CD4-positive, alpha-beta memory T cell (primary cell): Measurements from ENCODE around the gene SWI5. TPM values are rescaled to one million over a fixed set of nuclear protein-coding genes. Genes with fewer than 3 reads are reported as not detected.

Experiments used
- CTCF ChIA-PET: fragments of 350-600 bp; sonication (Branson Sonifier 250); formaldehyde crosslinking; loops from one replicate; lab custom pipeline; 2021; ENCODE audit warnings: inconsistent platforms; ENCODE audit not compliant: partially characterized antibody; lab: Charles Lee
- POLR2A ChIA-PET: fragments of 350-600 bp; sonication (Branson Sonifier 250); formaldehyde crosslinking; loops from one replicate; lab custom pipeline; 2021; ENCODE audit not compliant: partially characterized antibody; lab: Charles Lee
- DNase-seq, 5 donors: peaks; one replicate each; pipeline versions ENCODE4 v3.0.0 to v3.0.0-alpha.2; 2020 to 2022; ENCODE audit warnings: mixed read lengths in 1 of 5
- H3K27ac ChIP-seq: one replicate; pipeline ENCODE4 v1.7.0; 2013; ENCODE audit warnings: low read depth, low read length
- H3K27me3 ChIP-seq: 2 replicates; pipeline ENCODE4 v1.7.0; 2013; ENCODE audit warnings: mild to moderate bottlenecking, low read length, moderate library complexity; ENCODE audit not compliant: insufficient read depth
- H3K36me3 ChIP-seq: 2 replicates; pipeline ENCODE4 v1.7.0; 2013; ENCODE audit warnings: mild to moderate bottlenecking, low read length, moderate library complexity; ENCODE audit not compliant: insufficient read depth
- H3K4me1 ChIP-seq: 2 replicates; pipeline ENCODE4 v1.7.0; 2013; ENCODE audit warnings: mild to moderate bottlenecking, low read length, moderate library complexity; ENCODE audit not compliant: insufficient read depth
- H3K4me3 ChIP-seq, 2 donors: one replicate each; pipeline ENCODE4 v1.7.0; 2013; ENCODE audit warnings: low read length in 2 of 2, mild to moderate bottlenecking in 1 of 2
- H3K9me3 ChIP-seq, 2 donors: one replicate each; pipeline ENCODE4 v1.7.0; 2013; ENCODE audit warnings: low read length in 2 of 2, control low read depth in 1 of 2; ENCODE audit not compliant: control insufficient read depth in 1 of 2
- H3K27ac Mint-ChIP-seq, 7 donors: one replicate each; pipeline ENCODE4 v1.8.0; 2020 to 2021; ENCODE audit warnings: mixed read lengths in 7 of 7, mild to moderate bottlenecking in 6 of 7, inconsistent platforms in 3 of 7, moderate library complexity in 3 of 7
- H3K27me3 Mint-ChIP-seq, 2 donors: one replicate each; pipeline ENCODE4 v1.8.0; 2020 to 2021; ENCODE audit warnings: mixed read lengths in 2 of 2
- H3K36me3 Mint-ChIP-seq, 2 donors: one replicate each; pipeline ENCODE4 v1.8.0; 2020 to 2021; ENCODE audit warnings: mixed read lengths in 2 of 2, inconsistent platforms in 1 of 2, mild to moderate bottlenecking in 1 of 2
- H3K4me1 Mint-ChIP-seq, 4 donors: one replicate each; pipeline ENCODE4 v1.8.0; 2020 to 2021; ENCODE audit warnings: mixed read lengths in 4 of 4, mild to moderate bottlenecking in 1 of 4
- H3K4me3 Mint-ChIP-seq, 8 donors: one replicate each; pipeline ENCODE4 v1.8.0; 2020 to 2021; ENCODE audit warnings: mixed read lengths in 8 of 8, mild to moderate bottlenecking in 7 of 8, moderate library complexity in 6 of 8, inconsistent platforms in 3 of 8
- H3K9me3 Mint-ChIP-seq, 8 donors: one replicate each; pipeline ENCODE4 v1.8.0; 2020 to 2021; ENCODE audit warnings: mixed read lengths in 8 of 8, mild to moderate bottlenecking in 5 of 8, inconsistent platforms in 3 of 8, moderate library complexity in 1 of 8
- intact Hi-C: fragments of 100-400 bp; cut with micrococcal nuclease; formaldehyde crosslinking; loops from one replicate; pipeline ENCODE4 v1.15.1; 2023
- polyA plus RNA-seq, 2 donors: library from polyadenylated mRNA; unstranded; fragments of 300-500 nt; fragmentation: Illumina TruSeq; gene quantifications; one replicate each; pipeline ENCODE4 v1.2.3, GENCODE V29; 2021
- total RNA-seq, 2 experiments: library from RNA; stranded (reverse); gene quantifications; one replicate each; pipeline ENCODE4 v1.2.3, GENCODE V29; 2021

SWI5 gene
- total and polyA plus RNA-seq, 4 experiments from 2014 or later: 11.5 to 30.7 (median 20.2) TPM

- intact Hi-C loops: no loop called here
- H3K4me3 Mint-ChIP-seq: no peak overlapping the region
- Histone ChIP-seq H3K4me1 (no peaks in the 10 kb centered on the region), H3K27me3 (peaks cover 10% of the 10 kb centered on the region), H3K36me3 (no peaks in the 10 kb centered on the region), H3K4me3 (no peak overlapping the region), H3K9me3 (no peaks in the 10 kb centered on the region), H3K27ac (no peak overlapping the region)
- DNase-seq: no peak
- H3K27me3 Mint-ChIP-seq: peaks cover 13 to 17% of the 10 kb centered on the region in 2 donors
- POLR2A ChIA-PET: no interaction called here
- H3K4me1 Mint-ChIP-seq: peaks cover 3 to 7% (median 4%) of the 10 kb centered on the region in 4 donors
- CTCF ChIA-PET: no interaction called here
- peaks cover 0 to 2% (median 0%) of the 10 kb centered on the region in 8 donors for H3K9me3 Mint-ChIP-seq
- no peaks in the 10 kb centered on the region for H3K36me3 Mint-ChIP-seq
- peak overlapping the region in 1 of 7 donors; percentile 33 for H3K27ac Mint-ChIP-seq
These were observed 34.0 kb upstream of the SWI5 start for GRCh38 chr9:128242124-128242523.

- Histone ChIP-seq H3K9me3 (no peaks in the 10 kb centered on the region), H3K36me3 (no peaks in the 10 kb centered on the region), H3K27ac (no peak overlapping the region), H3K4me1 (no peaks in the 10 kb centered on the region), H3K4me3 (no peak overlapping the region), H3K27me3 (peaks cover 10% of the 10 kb centered on the region)
- H3K4me3 Mint-ChIP-seq: no peak overlapping the region
- H3K4me1 Mint-ChIP-seq: peaks cover 3 to 7% (median 4%) of the 10 kb centered on the region in 4 donors
- no peak for DNase-seq
- peaks cover 13 to 17% of the 10 kb centered on the region in 2 donors for H3K27me3 Mint-ChIP-seq
- H3K27ac Mint-ChIP-seq: no peak overlapping the region
- intact Hi-C loops: no loop called here
- POLR2A ChIA-PET: no interaction called here
- H3K36me3 Mint-ChIP-seq: no peaks in the 10 kb centered on the region
- peaks cover 0 to 2% (median 0%) of the 10 kb centered on the region in 8 donors for H3K9me3 Mint-ChIP-seq
- CTCF ChIA-PET: no interaction called here
These were observed 33.3 kb upstream of the SWI5 start for GRCh38 chr9:128242828-128243214.

- no peak overlapping the region for H3K27ac ChIP-seq
- H3K4me3 ChIP-seq: no peak overlapping the region
- H3K36me3 ChIP-seq: no peaks in the 10 kb centered on the region
- peaks cover 10% of the 10 kb centered on the region for H3K27me3 ChIP-seq
- H3K4me1 ChIP-seq: no peaks in the 10 kb centered on the region
- intact Hi-C loops: no loop called here
- Mint-ChIP-seq H3K9me3 (peaks cover 0 to 2% (median 0%) of the 10 kb centered on the region in 8 donors), H3K27me3 (peaks cover 13 to 17% of the 10 kb centered on the region in 2 donors), H3K4me1 (peaks cover 3 to 7% (median 4%) of the 10 kb centered on the region in 4 donors), H3K4me3 (no peak overlapping the region), H3K36me3 (no peaks in the 10 kb centered on the region), H3K27ac (peak overlapping the region in 3 of 7 donors; percentile 7 to 87 (median 29))
- POLR2A ChIA-PET: no interaction called here
- H3K9me3 ChIP-seq: no peaks in the 10 kb centered on the region
- DNase-seq: no peak
- CTCF ChIA-PET: no interaction called here
These were observed 32.7 kb upstream of the SWI5 start for GRCh38 chr9:128243215-128244018.

- Mint-ChIP-seq H3K27ac (peak overlapping the region in 1 of 7 donors; percentile 87), H3K4me3 (no peak overlapping the region), H3K36me3 (no peaks in the 10 kb centered on the region), H3K4me1 (peaks cover 3 to 7% (median 4%) of the 10 kb centered on the region in 4 donors), H3K9me3 (peaks cover 0 to 2% (median 0%) of the 10 kb centered on the region in 8 donors), H3K27me3 (peaks cover 13 to 17% of the 10 kb centered on the region in 2 donors)
- ChIA-PET POLR2A (no interaction called here), CTCF (no interaction called here)
- Histone ChIP-seq H3K27ac (no peak overlapping the region), H3K4me1 (no peaks in the 10 kb centered on the region), H3K27me3 (peaks cover 10% of the 10 kb centered on the region), H3K4me3 (no peak overlapping the region), H3K36me3 (no peaks in the 10 kb centered on the region), H3K9me3 (no peaks in the 10 kb centered on the region)
- intact Hi-C loops: no loop called here
- no peak for DNase-seq
These were observed 31.8 kb upstream of the SWI5 start for GRCh38 chr9:128244091-128244836.

- H3K4me1 Mint-ChIP-seq: peaks cover 5 to 11% (median 7%) of the 10 kb centered on the region in 4 donors
- intact Hi-C loops: no loop called here
- peaks cover 13 to 17% of the 10 kb centered on the region in 2 donors for H3K27me3 Mint-ChIP-seq
- Histone ChIP-seq H3K4me1 (peaks cover 3% of the 10 kb centered on the region), H3K27ac (no peak overlapping the region), H3K9me3 (no peaks in the 10 kb centered on the region), H3K36me3 (no peaks in the 10 kb centered on the region), H3K4me3 (no peak overlapping the region), H3K27me3 (peaks cover 10% of the 10 kb centered on the region)
- ChIA-PET CTCF (no interaction called here), POLR2A (no interaction called here)
- DNase-seq: no peak
- H3K4me3 Mint-ChIP-seq: no peak overlapping the region
- H3K9me3 Mint-ChIP-seq: peaks cover 0 to 2% (median 0%) of the 10 kb centered on the region in 8 donors
- no peaks in the 10 kb centered on the region for H3K36me3 Mint-ChIP-seq
- H3K27ac Mint-ChIP-seq: no peak overlapping the region
These were observed 31.2 kb upstream of the SWI5 start for GRCh38 chr9:128244837-128245231.

- Mint-ChIP-seq H3K9me3 (peaks cover 0 to 2% (median 0%) of the 10 kb centered on the region in 8 donors), H3K4me3 (no peak overlapping the region), H3K27ac (no peak overlapping the region), H3K4me1 (peaks cover 5 to 13% (median 11%) of the 10 kb centered on the region in 4 donors), H3K36me3 (no peaks in the 10 kb centered on the region), H3K27me3 (peaks cover 13 to 15% of the 10 kb centered on the region in 2 donors)
- peaks cover 8% of the 10 kb centered on the region for H3K4me1 ChIP-seq
- H3K27ac ChIP-seq: no peak overlapping the region
- H3K4me3 ChIP-seq: no peak overlapping the region
- intact Hi-C loops: no loop called here
- no peak for DNase-seq
- CTCF ChIA-PET: no interaction called here
- H3K9me3 ChIP-seq: no peaks in the 10 kb centered on the region
- peaks cover 10% of the 10 kb centered on the region for H3K27me3 ChIP-seq
- POLR2A ChIA-PET: interaction anchor here (1.9 kb wide), 1 partner anchor 30 kb away, joined by 5 read pairs; the partner anchor contains the start of genes GOLGA2 and SWI5
- H3K36me3 ChIP-seq: no peaks in the 10 kb centered on the region
These were observed 30.5 kb upstream of the SWI5 start for GRCh38 chr9:128245421-128246151.
